A673 (cell line): ENCODE measurements around the gene XYLT2. TPM values are rescaled to one million over a fixed set of nuclear protein-coding genes. Genes with fewer than 3 reads are reported as not detected.

Experiments used
- BruUV-seq: library from RNA; stranded (reverse); fragments of 400-500 nt; replicated peaks from 2 replicates; lab custom pipeline; 2021; lab: Mats Ljungman, UMichigan
- CTCF ChIA-PET: fragments of 300-600 bp; sonication (Branson Sonifier 250); formaldehyde crosslinking; loops from one replicate; lab custom pipeline; 2022; ENCODE audit warnings: antibody characterized with exemption; lab: Charles Lee
- POLR2A ChIA-PET: fragments of 300-600 bp; sonication (Branson Sonifier 250); formaldehyde crosslinking; loops from one replicate; lab custom pipeline; 2022; ENCODE audit warnings: antibody characterized with exemption; ENCODE audit not compliant: low non-redundant PET; lab: Charles Lee
- DNase-seq: peaks from one replicate; pipeline ENCODE4 v3.0.0-alpha.2; 2015; ENCODE audit warnings: low spot score
- H3K27ac ChIP-seq: fragments of 200-600 bp; sonication (generic); 2 replicates; pipeline ENCODE4 v1.5.1; 2016; ENCODE audit warnings: mixed run types, low read depth, mild to moderate bottlenecking, mixed read lengths, antibody characterized with exemption, low read length; ENCODE audit not compliant: poor library complexity, severe bottlenecking
- H3K27me3 ChIP-seq: fragments of 200-600 bp; sonication (generic); replicated peaks from 2 replicates; pipeline ENCODE4 v1.6.1; 2017; ENCODE audit warnings: mixed run types, low read depth, mild to moderate bottlenecking, mixed read lengths, antibody characterized with exemption, low read length; ENCODE audit not compliant: insufficient read depth, poor library complexity
- H3K36me3 ChIP-seq: fragments of 200-600 bp; sonication (generic); 2 replicates; pipeline ENCODE4 v1.6.1; 2016; ENCODE audit warnings: mixed run types, mild to moderate bottlenecking, mixed read lengths, antibody characterized with exemption, low read length; ENCODE audit not compliant: insufficient read depth, poor library complexity, severe bottlenecking
- H3K4me1 ChIP-seq: fragments of 200-600 bp; sonication (generic); 2 replicates; pipeline ENCODE4 v1.6.1; 2017; ENCODE audit warnings: mixed run types, mild to moderate bottlenecking, mixed read lengths, antibody characterized with exemption, low read length; ENCODE audit not compliant: insufficient read depth, poor library complexity, severe bottlenecking
- H3K4me3 ChIP-seq: fragments of 200-600 bp; sonication (generic); 2 replicates; pipeline ENCODE4 v1.5.1; 2016; ENCODE audit warnings: low read depth, mixed run types, mild to moderate bottlenecking, mixed read lengths, low read length; ENCODE audit not compliant: poor library complexity, severe bottlenecking
- H3K9me3 ChIP-seq: fragments of 200-600 bp; sonication (generic); 2 replicates; pipeline ENCODE4 v1.6.1; 2016; ENCODE audit warnings: mixed run types, low read depth, mild to moderate bottlenecking, mixed read lengths, antibody characterized with exemption, low read length; ENCODE audit not compliant: poor library complexity, severe bottlenecking
- CTCF ChIP-seq: fragments of 300-800, 200-600 bp; sonication (generic); conservative IDR thresholded peaks from 2 replicates; pipeline ENCODE4 v1.5.1; 2017; ENCODE audit warnings: low read depth, mild to moderate bottlenecking, antibody characterized with exemption, low read length, moderate library complexity, mixed read lengths
- EZH2 ChIP-seq: fragments of 200-600 bp; sonication (generic); IDR thresholded peaks from 2 replicates; pipeline ENCODE4 v1.6.1; 2017; ENCODE audit warnings: borderline replicate concordance, low read depth, mild to moderate bottlenecking, mixed read lengths, antibody characterized with exemption, low read length; ENCODE audit not compliant: poor library complexity, severe bottlenecking
- intact Hi-C: fragments of 100-400 bp; cut with micrococcal nuclease; formaldehyde crosslinking; loops from one replicate; pipeline ENCODE4 v1.10.0; 2022; ENCODE audit not compliant: unreplicated experiment
- total RNA-seq: library from RNA; stranded (reverse); gene quantifications from 2 replicates; pipeline ENCODE4 v1.2.3, GENCODE V29; 2021

XYLT2 gene
- total RNA-seq, 1 experiment from 2014 or later: 15.8 TPM

- no peak overlapping the region for H3K4me3 ChIP-seq
- CTCF ChIA-PET: no interaction called here
These were observed 1.1 kb upstream of the XYLT2 start for GRCh38 chr17:50344731-50345365.

GRCh38 chr17:50346313-50347116 lies 589 bp downstream of the XYLT2 start:
- ChIA-PET POLR2A (interaction anchor here (0.6 kb wide), 1 partner anchor 84 kb away, joined by 4 read pairs; no protein-coding TSS in a partner anchor), CTCF (no interaction called here)
- TF ChIP-seq CTCF: no peak
- peak overlapping the region; percentile 72 for H3K4me3 ChIP-seq
- BruUV-seq: no TSS peak
- H3K36me3 ChIP-seq: no peaks in the 10 kb centered on the region
- peak overlapping the region; percentile 55 for H3K27ac ChIP-seq
- no peaks in the 10 kb centered on the region for H3K27me3 ChIP-seq
- no peaks in the 10 kb centered on the region for H3K9me3 ChIP-seq
- peaks cover 3% of the 10 kb centered on the region for H3K4me1 ChIP-seq
- intact Hi-C loops: no loop called here
- DNase-seq: no peak

More at GRCh38 chr17:50344731-50345365, 1.1 kb upstream of the XYLT2 start:
- intact Hi-C loops: no loop called here
- peaks cover 3% of the 10 kb centered on the region for H3K4me1 ChIP-seq
- DNase-seq: no peak
- no TSS peak for BruUV-seq
- H3K9me3 ChIP-seq: no peaks in the 10 kb centered on the region
- no peaks in the 10 kb centered on the region for H3K27me3 ChIP-seq
- no peak overlapping the region for H3K27ac ChIP-seq
- no peaks in the 10 kb centered on the region for H3K36me3 ChIP-seq
- POLR2A ChIA-PET: no interaction called here
- TF ChIP-seq EZH2 (no peak), CTCF (no peak)

- no peak for DNase-seq
- Histone ChIP-seq H3K4me1 (peaks cover 3% of the 10 kb centered on the region), H3K36me3 (no peaks in the 10 kb centered on the region), H3K4me3 (peak overlapping the region; percentile 72), H3K27me3 (no peaks in the 10 kb centered on the region), H3K27ac (no peak overlapping the region), H3K9me3 (no peaks in the 10 kb centered on the region)
- ChIA-PET POLR2A (no interaction called here), CTCF (no interaction called here)
- BruUV-seq: TSS peak; percentile 19
- intact Hi-C loops: no loop called here
- TF ChIP-seq EZH2 (no peak), CTCF (no peak)
These were observed 1.4 kb downstream of the XYLT2 start for GRCh38 chr17:50347117-50347893.
